ENCODE measurements around the gene IRAK1.

GRCh38 chrX:154056770-154057241, 37.1 kb upstream of the IRAK1 start:
- TF ChIP-seq JUND (IDR thresholded peaks at IDR 0.05): no peak
- TF ChIP-seq, protein P1, sequence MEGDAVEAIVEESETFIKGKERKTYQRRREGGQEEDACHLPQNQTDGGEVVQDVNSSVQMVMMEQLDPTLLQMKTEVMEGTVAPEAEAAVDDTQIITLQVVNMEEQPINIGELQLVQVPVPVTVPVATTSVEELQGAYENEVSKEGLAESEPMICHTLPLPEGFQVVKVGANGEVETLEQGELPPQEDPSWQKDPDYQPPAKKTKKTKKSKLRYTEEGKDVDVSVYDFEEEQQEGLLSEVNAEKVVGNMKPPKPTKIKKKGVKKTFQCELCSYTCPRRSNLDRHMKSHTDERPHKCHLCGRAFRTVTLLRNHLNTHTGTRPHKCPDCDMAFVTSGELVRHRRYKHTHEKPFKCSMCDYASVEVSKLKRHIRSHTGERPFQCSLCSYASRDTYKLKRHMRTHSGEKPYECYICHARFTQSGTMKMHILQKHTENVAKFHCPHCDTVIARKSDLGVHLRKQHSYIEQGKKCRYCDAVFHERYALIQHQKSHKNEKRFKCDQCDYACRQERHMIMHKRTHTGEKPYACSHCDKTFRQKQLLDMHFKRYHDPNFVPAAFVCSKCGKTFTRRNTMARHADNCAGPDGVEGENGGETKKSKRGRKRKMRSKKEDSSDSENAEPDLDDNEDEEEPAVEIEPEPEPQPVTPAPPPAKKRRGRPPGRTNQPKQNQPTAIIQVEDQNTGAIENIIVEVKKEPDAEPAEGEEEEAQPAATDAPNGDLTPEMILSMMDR (IDR thresholded peaks at IDR 0.05 in 2 of 3, conservative IDR thresholded peaks at IDR 0.05 in 1 of 3; ENCODE audit: borderline replicate concordance in 1 of 3, insufficient read depth in 1 of 3, low read depth in 2 of 3, low read length in 2 of 3): no peak
- TF ChIP-seq POLR2AphosphoS5 (IDR thresholded peaks at IDR 0.05; ENCODE audit: low read depth, low read length): no peak
- no peak for TF ChIP-seq MAX (IDR thresholded peaks at IDR 0.05)
- no peak for TF ChIP-seq POLR2A (IDR thresholded peaks at IDR 0.05; ENCODE audit: borderline replicate concordance, extremely low read depth, insufficient read depth, insufficient read length)
- no peak for TF ChIP-seq EZH2 (IDR thresholded peaks at IDR 0.05)
- TF ChIP-seq, protein P2, sequence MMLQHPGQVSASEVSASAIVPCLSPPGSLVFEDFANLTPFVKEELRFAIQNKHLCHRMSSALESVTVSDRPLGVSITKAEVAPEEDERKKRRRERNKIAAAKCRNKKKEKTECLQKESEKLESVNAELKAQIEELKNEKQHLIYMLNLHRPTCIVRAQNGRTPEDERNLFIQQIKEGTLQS (IDR thresholded peaks at IDR 0.05): no peak
- no peak for TF ChIP-seq SIN3A (IDR thresholded peaks at IDR 0.05; ENCODE audit: low read depth)
- no peak for TF ChIP-seq RAD21 (IDR thresholded peaks at IDR 0.05; ENCODE audit: low read depth)
- no peak for TF ChIP-seq SP1 (IDR thresholded peaks at IDR 0.05; ENCODE audit: low read depth)
- no peak for TF ChIP-seq ELF1 (IDR thresholded peaks at IDR 0.05; ENCODE audit: borderline replicate concordance, low read depth)
- no peak for TF ChIP-seq ZNF274 (IDR thresholded peaks at IDR 0.05; ENCODE audit: low read depth, low read length)
- TF ChIP-seq, protein P3, sequence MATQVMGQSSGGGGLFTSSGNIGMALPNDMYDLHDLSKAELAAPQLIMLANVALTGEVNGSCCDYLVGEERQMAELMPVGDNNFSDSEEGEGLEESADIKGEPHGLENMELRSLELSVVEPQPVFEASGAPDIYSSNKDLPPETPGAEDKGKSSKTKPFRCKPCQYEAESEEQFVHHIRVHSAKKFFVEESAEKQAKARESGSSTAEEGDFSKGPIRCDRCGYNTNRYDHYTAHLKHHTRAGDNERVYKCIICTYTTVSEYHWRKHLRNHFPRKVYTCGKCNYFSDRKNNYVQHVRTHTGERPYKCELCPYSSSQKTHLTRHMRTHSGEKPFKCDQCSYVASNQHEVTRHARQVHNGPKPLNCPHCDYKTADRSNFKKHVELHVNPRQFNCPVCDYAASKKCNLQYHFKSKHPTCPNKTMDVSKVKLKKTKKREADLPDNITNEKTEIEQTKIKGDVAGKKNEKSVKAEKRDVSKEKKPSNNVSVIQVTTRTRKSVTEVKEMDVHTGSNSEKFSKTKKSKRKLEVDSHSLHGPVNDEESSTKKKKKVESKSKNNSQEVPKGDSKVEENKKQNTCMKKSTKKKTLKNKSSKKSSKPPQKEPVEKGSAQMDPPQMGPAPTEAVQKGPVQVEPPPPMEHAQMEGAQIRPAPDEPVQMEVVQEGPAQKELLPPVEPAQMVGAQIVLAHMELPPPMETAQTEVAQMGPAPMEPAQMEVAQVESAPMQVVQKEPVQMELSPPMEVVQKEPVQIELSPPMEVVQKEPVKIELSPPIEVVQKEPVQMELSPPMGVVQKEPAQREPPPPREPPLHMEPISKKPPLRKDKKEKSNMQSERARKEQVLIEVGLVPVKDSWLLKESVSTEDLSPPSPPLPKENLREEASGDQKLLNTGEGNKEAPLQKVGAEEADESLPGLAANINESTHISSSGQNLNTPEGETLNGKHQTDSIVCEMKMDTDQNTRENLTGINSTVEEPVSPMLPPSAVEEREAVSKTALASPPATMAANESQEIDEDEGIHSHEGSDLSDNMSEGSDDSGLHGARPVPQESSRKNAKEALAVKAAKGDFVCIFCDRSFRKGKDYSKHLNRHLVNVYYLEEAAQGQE (IDR thresholded peaks at IDR 0.05; ENCODE audit: low read depth): no peak
